Kidney (tissue), 14 donors: ENCODE data around the gene CA4. TPM values are rescaled to one million over a fixed set of nuclear protein-coding genes. Genes with fewer than 3 reads are reported as not detected.

Source experiments
- DNase-seq, 5 donors: peaks; one replicate each; pipeline ENCODE4 v3.0.0-alpha.2; 2013 to 2020
- FAIRE-seq: peaks from 2 replicates; lab custom pipeline; 2012; peaks lifted over from hg19 to GRCh38; lab: Jason Lieb, UNC
- H3K27ac ChIP-seq, 2 donors: one replicate each; pipeline ENCODE4 v1.7.0; 2013; ENCODE audit warnings: low read depth in 2 of 2, low read length in 2 of 2, inconsistent platforms in 1 of 2
- H3K27me3 ChIP-seq: one replicate; pipeline ENCODE4 v1.7.1; 2013; ENCODE audit warnings: low read length, inconsistent platforms; ENCODE audit not compliant: control insufficient read depth, insufficient read depth
- H3K36me3 ChIP-seq, 3 donors: one replicate each; pipeline versions ENCODE4 v1.7.0 to v1.7.1; 2013; ENCODE audit warnings: low read length in 3 of 3, control low read depth in 1 of 3, inconsistent platforms in 1 of 3; ENCODE audit not compliant: insufficient read depth in 3 of 3, control insufficient read depth in 2 of 3
- H3K4me1 ChIP-seq, 3 donors: one replicate each; pipeline versions ENCODE4 v1.7.0 to v1.7.1; 2013; ENCODE audit warnings: low read length in 3 of 3, inconsistent platforms in 1 of 3, low read depth in 1 of 3; ENCODE audit not compliant: control insufficient read depth in 2 of 3, insufficient read depth in 2 of 3
- H3K4me3 ChIP-seq, 3 donors: one replicate each; pipeline versions ENCODE4 v1.7.0 to v1.8.1; 2013; ENCODE audit warnings: low read length in 3 of 3, control low read depth in 1 of 3, inconsistent platforms in 1 of 3
- H3K9ac ChIP-seq, 3 donors: one replicate each; pipeline versions ENCODE4 v1.7.0 to v1.7.1; 2013; ENCODE audit warnings: low read length in 3 of 3, control low read depth in 1 of 3, inconsistent platforms in 1 of 3
- H3K9me3 ChIP-seq, 3 donors: one replicate each; pipeline versions ENCODE4 v1.7.0 to v1.7.1; 2013; ENCODE audit warnings: low read length in 3 of 3, control low read depth in 1 of 3, inconsistent platforms in 1 of 3; ENCODE audit not compliant: control insufficient read depth in 2 of 3, insufficient read depth in 1 of 3
- intact Hi-C: fragments of 100-400 bp; cut with DNase I; formaldehyde crosslinking; loops from one replicate; pipeline ENCODE4 v1.11.1; 2022
- polyA plus RNA-seq: library from polyadenylated mRNA; stranded (reverse); fragments of 350-450 nt; fragmentation: Illumina TruSeq; extraction: RNeasy Lipid Tissue Mini Kit (QIAGEN cat#74804); gene quantifications from one replicate; pipeline ENCODE4 v1.2.3, GENCODE V29; 2014; ENCODE audit warnings: low read depth, low replicate concordance; ENCODE audit not compliant: insufficient read depth
- total RNA-seq: library from RNA; stranded (reverse); fragmentation: NEBNext Ultra II Directional; extraction: Animal tissue kit (Norgen Biotek cat#: 25700); gene quantifications from one replicate; pipeline ENCODE4 v1.2.1, GENCODE V29; 2021
- TF ChIP-seq, protein P1 (sequence below): IDR thresholded peaks from 3 replicates; pipeline ENCODE4 v1.5.1; 2012; ENCODE audit warnings: mild to moderate bottlenecking, moderate library complexity, borderline replicate concordance; ENCODE audit not compliant: insufficient read depth; ENCODE audit errors: extremely low read depth
- donor health status: control.
- donor health status: control.
- donor health status: control.
- donor health status: control.
- donor health status: control.
- donor health status: DM: yes; HTN: yes; CAD: no.
- donor health status: Normal renal cell carcinoma (clear cell type).

Gene CA4
- total and polyA plus RNA-seq, 2 donors from 2014 or later = 25.3 to 102 TPM

DNA sequence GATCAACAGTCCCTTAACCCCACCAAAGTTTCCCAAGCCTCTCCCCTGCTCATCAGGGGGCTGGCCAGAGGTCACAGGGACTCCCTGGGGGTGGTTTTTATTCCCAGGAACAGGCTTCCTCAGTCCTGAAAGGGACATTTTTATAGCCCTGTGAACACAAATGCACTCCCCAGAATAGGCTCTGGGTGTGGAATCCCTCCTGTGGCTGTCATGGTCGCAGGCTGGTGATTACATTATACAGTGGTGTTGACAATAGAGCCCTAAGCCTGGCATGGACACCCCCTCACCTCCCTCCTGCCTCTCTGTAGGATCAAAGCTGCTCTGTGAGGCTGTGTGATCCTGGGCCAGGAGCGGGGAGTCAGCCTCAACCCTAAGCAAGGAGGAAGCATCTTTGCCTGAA lies 1.4 kb upstream of the CA4 start:
- H3K27ac ChIP-seq = no peak overlapping the region
- H3K27me3 ChIP-seq = peaks cover 6% of the 10 kb centered on the region
- H3K9me3 ChIP-seq = no peaks in the 10 kb centered on the region
- H3K9ac ChIP-seq = no peak overlapping the region
- no peaks in the 10 kb centered on the region for H3K36me3 ChIP-seq
- no peak overlapping the region for H3K4me3 ChIP-seq
- peak in 1 of 5 donors; percentile 24 for DNase-seq
- FAIRE-seq = no peak
- TF ChIP-seq, protein P1, sequence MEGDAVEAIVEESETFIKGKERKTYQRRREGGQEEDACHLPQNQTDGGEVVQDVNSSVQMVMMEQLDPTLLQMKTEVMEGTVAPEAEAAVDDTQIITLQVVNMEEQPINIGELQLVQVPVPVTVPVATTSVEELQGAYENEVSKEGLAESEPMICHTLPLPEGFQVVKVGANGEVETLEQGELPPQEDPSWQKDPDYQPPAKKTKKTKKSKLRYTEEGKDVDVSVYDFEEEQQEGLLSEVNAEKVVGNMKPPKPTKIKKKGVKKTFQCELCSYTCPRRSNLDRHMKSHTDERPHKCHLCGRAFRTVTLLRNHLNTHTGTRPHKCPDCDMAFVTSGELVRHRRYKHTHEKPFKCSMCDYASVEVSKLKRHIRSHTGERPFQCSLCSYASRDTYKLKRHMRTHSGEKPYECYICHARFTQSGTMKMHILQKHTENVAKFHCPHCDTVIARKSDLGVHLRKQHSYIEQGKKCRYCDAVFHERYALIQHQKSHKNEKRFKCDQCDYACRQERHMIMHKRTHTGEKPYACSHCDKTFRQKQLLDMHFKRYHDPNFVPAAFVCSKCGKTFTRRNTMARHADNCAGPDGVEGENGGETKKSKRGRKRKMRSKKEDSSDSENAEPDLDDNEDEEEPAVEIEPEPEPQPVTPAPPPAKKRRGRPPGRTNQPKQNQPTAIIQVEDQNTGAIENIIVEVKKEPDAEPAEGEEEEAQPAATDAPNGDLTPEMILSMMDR = no peak
- peaks cover 0 to 8% (median 1%) of the 10 kb centered on the region in 3 donors for H3K4me1 ChIP-seq
- intact Hi-C loops = no loop called here

DNA sequence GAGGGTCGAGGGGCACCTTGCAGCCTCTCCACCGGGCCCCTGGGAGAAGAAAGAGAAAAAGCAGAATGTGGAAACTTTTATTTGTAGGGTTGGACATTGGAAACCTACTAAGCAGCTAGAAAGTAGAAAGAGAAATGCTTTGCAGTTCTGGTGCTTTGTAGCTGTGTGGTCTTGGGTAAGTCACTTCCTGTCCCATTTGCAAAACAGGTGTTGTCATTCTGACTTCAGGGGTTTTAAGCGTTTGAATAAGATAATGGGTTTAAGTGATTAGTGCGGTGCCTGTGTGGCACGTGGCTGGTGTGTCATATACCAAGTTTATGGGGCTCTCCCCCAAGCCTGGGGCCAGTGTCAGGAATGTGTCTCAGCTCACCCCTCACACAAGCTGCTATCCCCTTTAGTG lies 1.6 kb downstream of the CA4 start:
- FAIRE-seq = no peak
- H3K27ac ChIP-seq = peak overlapping the region; percentile 51 to 52
- peak overlapping the region in 2 of 3 donors; percentile 50 to 66 for H3K4me3 ChIP-seq
- no peak for DNase-seq
- H3K4me1 ChIP-seq = peaks cover 0 to 31% (median 6%) of the 10 kb centered on the region in 3 donors
- no peaks in the 10 kb centered on the region for H3K9me3 ChIP-seq
- H3K27me3 ChIP-seq = peaks cover 6% of the 10 kb centered on the region
- intact Hi-C loops = no loop called here
- H3K9ac ChIP-seq = peak overlapping the region in 1 of 3 donors; percentile 20
- TF ChIP-seq, protein P1 = no peak
- no peaks in the 10 kb centered on the region for H3K36me3 ChIP-seq

DNA sequence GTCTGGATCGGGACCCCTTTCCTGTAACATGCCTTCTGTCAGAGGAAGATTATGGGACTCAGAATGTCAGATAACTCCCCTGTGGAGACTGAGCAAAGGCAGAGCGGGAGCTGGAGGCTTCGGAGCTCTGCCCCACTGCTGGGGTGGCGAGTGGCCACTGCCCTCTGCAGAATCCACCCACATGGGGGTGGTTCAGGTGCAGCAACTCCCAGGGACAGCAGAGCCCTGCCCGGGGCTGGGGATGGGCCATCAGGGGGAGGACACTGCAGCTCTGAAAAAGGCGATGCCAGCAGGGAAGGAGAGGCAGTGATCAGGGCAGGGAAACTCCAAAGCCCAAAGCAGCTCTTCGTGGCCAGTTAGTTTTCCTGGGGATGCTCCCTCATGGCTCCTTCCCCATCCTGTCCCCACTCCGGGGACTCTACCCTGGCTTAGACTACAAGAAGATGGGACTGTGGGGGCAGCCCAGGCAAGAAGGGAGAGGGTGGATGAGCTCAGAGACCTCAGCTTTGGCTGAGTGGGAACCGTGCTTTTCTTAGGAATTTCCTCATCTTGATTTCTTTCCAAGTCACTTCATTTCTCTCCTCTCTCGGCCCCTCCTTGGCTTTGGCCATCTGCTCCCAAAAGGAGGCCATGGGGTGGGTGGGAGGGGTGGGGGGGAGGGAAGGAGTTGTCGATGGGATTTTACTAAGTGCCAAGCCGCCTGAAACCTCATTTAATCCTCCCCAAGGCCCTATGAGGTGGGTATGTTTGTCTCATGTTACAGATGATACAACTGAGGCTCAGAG lies 4.0 kb downstream of the CA4 start:
- H3K36me3 ChIP-seq = no peaks in the 10 kb centered on the region
- peaks cover 0 to 39% (median 10%) of the 10 kb centered on the region in 3 donors for H3K4me1 ChIP-seq
- peak overlapping the region in 1 of 2 donors; percentile 37 for H3K27ac ChIP-seq
- H3K9me3 ChIP-seq = no peaks in the 10 kb centered on the region
- TF ChIP-seq, protein P1 = no peak
- FAIRE-seq (no peak), DNase-seq (peak in 1 of 5 donors; percentile 43)
- peaks cover 5% of the 10 kb centered on the region for H3K27me3 ChIP-seq
- H3K4me3 ChIP-seq = no peak overlapping the region
- intact Hi-C loops = no loop called here
- H3K9ac ChIP-seq = peak overlapping the region in 1 of 3 donors; percentile 9
